Omental fat pad (tissue), 4 donors: ENCODE results near the gene ZC3H8. TPM values are rescaled to one million over a fixed set of nuclear protein-coding genes. Genes with fewer than 3 reads are reported as not detected.
"Not testable (repeated sequence)": the region's sequence is repeated elsewhere in the genome, so short reads cannot be mapped to it uniquely, and the experiment has no call there.

Experiments
- ATAC-seq: fragments of 150-250 bp; one replicate; pipeline ENCODE4 v1.9.1; 2016; ENCODE audit warnings: mild to moderate bottlenecking, moderate library complexity; ENCODE audit not compliant: low FRiP score
- DNase-seq: peaks from one replicate; pipeline ENCODE4 v3.0.0-alpha.2; 2019; ENCODE audit warnings: low spot score
- CTCF ChIP-seq, 3 donors: fragments of 450-650 bp; IDR thresholded peaks; one replicate each; pipeline ENCODE4 v1.5.1; 2016 to 2017; ENCODE audit warnings: antibody characterized with exemption in 3 of 3, mild to moderate bottlenecking in 3 of 3, moderate library complexity in 2 of 3
- total RNA-seq, 4 donors: library from RNA; depleted of rRNA; stranded (reverse); fragments of >200 nt; gene quantifications; one replicate each; pipeline ENCODE4 v1.1.0, GENCODE V29; 2016

The ZC3H8 gene
- total RNA-seq, 4 donors from 2014 or later, result 13.0 to 29.5 (median 22.2) TPM

GRCh38 chr2:112293636-112294401, 39.0 kb upstream of the ZC3H8 start:
- TF ChIP-seq CTCF (IDR thresholded peaks at IDR 0.05), result no peak
- ATAC-seq, result no peak
- no peak for DNase-seq

GRCh38 chr2:112290648-112291047, 35.8 kb upstream of the ZC3H8 start:
- ATAC-seq, result no peak
- no peak for DNase-seq
- TF ChIP-seq CTCF (IDR thresholded peaks at IDR 0.05), result no peak

- no peak for ATAC-seq
- no peak for TF ChIP-seq CTCF (IDR thresholded peaks at IDR 0.05)
- DNase-seq, result no peak
Observed at GRCh38 chr2:112290088-112290487, 35.2 kb upstream of the ZC3H8 start.

- DNase-seq, ATAC-seq: not testable (repeated sequence)
Observed at GRCh38 chr2:112283535-112283934, 28.7 kb upstream of the ZC3H8 start.

- DNase-seq, ATAC-seq: not testable (repeated sequence)
Observed at GRCh38 chr2:112282066-112282465, 27.2 kb upstream of the ZC3H8 start.

- TF ChIP-seq CTCF (IDR thresholded peaks at IDR 0.05), result no peak
- DNase-seq, result no peak
- ATAC-seq, result no peak
Observed at GRCh38 chr2:112277596-112278220, 22.9 kb upstream of the ZC3H8 start.

GRCh38 chr2:112276954-112277353, 22.1 kb upstream of the ZC3H8 start:
- DNase-seq (no peak), ATAC-seq (no peak)
- no peak for TF ChIP-seq CTCF (IDR thresholded peaks at IDR 0.05)
